Measurements from ENCODE around the gene JKAMP. TPM values are rescaled to one million over a fixed set of nuclear protein-coding genes. Genes with fewer than 3 reads are reported as not detected.

Gene JKAMP
- polyA plus RNA-seq, 1 donor (not counting 4 experiments of a cell fraction or from before 2014, with no cell fraction given) = 166 TPM

- Histone ChIP-seq H3K27ac (ENCODE audit: control insufficient read depth, insufficient read depth, low read length) (peak overlapping the region; percentile 96), H2AFZ (ENCODE audit: control insufficient read depth, low read length) (no peak overlapping the region), H3K4me1 (ENCODE audit: control insufficient read depth, extremely low read depth, insufficient read depth, low read length) (peaks cover 19% of the 10 kb centered on the region), H3K9me3 (ENCODE audit: control insufficient read depth, low read depth, low read length) (no peaks in the 10 kb centered on the region), H3K27me3 (ENCODE audit: control insufficient read depth, extremely low read depth, insufficient read depth, low read length) (no peaks in the 10 kb centered on the region), H3K79me2 (ENCODE audit: control insufficient read depth, insufficient read depth, low read length) (peaks cover 51% of the 10 kb centered on the region), H3K4me3 (ENCODE audit: control insufficient read depth in 2 of 3, extremely low read depth in 1 of 3, insufficient read depth in 2 of 3, low read depth in 1 of 3, low read length in 3 of 3) (peak overlapping the region; percentile 81 to 95 (median 92)), H3K9me1 (ENCODE audit: control insufficient read depth, extremely low read depth, insufficient read depth, low read length) (peaks cover 2% of the 10 kb centered on the region), H3K36me3 (ENCODE audit: control insufficient read depth in 2 of 2, extremely low read depth in 1 of 2, insufficient read depth in 2 of 2, low read length in 2 of 2) (peaks cover 0 to 12% of the 10 kb centered on the region in 2 experiments), H3K9ac (ENCODE audit: control insufficient read depth, extremely low read depth, insufficient read depth, low read length) (peak overlapping the region; percentile 79), H3K4me2 (ENCODE audit: control insufficient read depth, extremely low read depth, insufficient read depth, low read depth, low read length) (peak overlapping the region; percentile 94), H4K20me1 (ENCODE audit: control insufficient read depth, extremely low read depth, insufficient read depth, low read length) (no peaks in the 10 kb centered on the region)
- FAIRE-seq (no peak), DNase-seq (ENCODE audit: low read depth, low spot score) (no peak)
- dilution Hi-C loops (cut with MboI; ENCODE audit: extremely low pct_ligation_motif_present, low sequenced_read_pairs) = no loop called here
- TF ChIP-seq EZH2 (IDR thresholded peaks at IDR 0.05; ENCODE audit: low read length) (no peak), CTCF (optimal IDR thresholded peaks at IDR 0.05 in 1 of 3, IDR thresholded peaks at IDR 0.05 in 1 of 3, conservative IDR thresholded peaks at IDR 0.05 in 1 of 3; ENCODE audit: extremely low read depth in 1 of 3, insufficient read depth in 2 of 3, low read length in 3 of 3) (no peak)
These were observed 2.3 kb upstream of the JKAMP start for GRCh38 chr14:59481871-59482540.

GRCh38 chr14:59482541-59483331 is 1.6 kb upstream of the JKAMP start:
- peak overlapping the region; percentile 81 to 95 (median 92) for H3K4me3 ChIP-seq (ENCODE audit: control insufficient read depth in 2 of 3, extremely low read depth in 1 of 3, insufficient read depth in 2 of 3, low read depth in 1 of 3, low read length in 3 of 3)
- peak overlapping the region; percentile 94 for H3K4me2 ChIP-seq (ENCODE audit: control insufficient read depth, extremely low read depth, insufficient read depth, low read depth, low read length)
- no peaks in the 10 kb centered on the region for H3K27me3 ChIP-seq (ENCODE audit: control insufficient read depth, extremely low read depth, insufficient read depth, low read length)
- no peaks in the 10 kb centered on the region for H3K9me3 ChIP-seq (ENCODE audit: control insufficient read depth, low read depth, low read length)
- peak overlapping the region; percentile 96 for H3K27ac ChIP-seq (ENCODE audit: control insufficient read depth, insufficient read depth, low read length)
- H3K9me1 ChIP-seq (ENCODE audit: control insufficient read depth, extremely low read depth, insufficient read depth, low read length) = peaks cover 2% of the 10 kb centered on the region
- peak overlapping the region; percentile 79 for H3K9ac ChIP-seq (ENCODE audit: control insufficient read depth, extremely low read depth, insufficient read depth, low read length)
- dilution Hi-C loops (cut with MboI; ENCODE audit: extremely low pct_ligation_motif_present, low sequenced_read_pairs) = no loop called here
- DNase-seq (ENCODE audit: low read depth, low spot score) = peak; percentile 56
- FAIRE-seq = peak; percentile 83
- peaks cover 0 to 12% of the 10 kb centered on the region in 2 experiments for H3K36me3 ChIP-seq (ENCODE audit: control insufficient read depth in 2 of 2, extremely low read depth in 1 of 2, insufficient read depth in 2 of 2, low read length in 2 of 2)
- H2AFZ ChIP-seq (ENCODE audit: control insufficient read depth, low read length) = no peak overlapping the region
- peaks cover 51% of the 10 kb centered on the region for H3K79me2 ChIP-seq (ENCODE audit: control insufficient read depth, insufficient read depth, low read length)
- peaks cover 19% of the 10 kb centered on the region for H3K4me1 ChIP-seq (ENCODE audit: control insufficient read depth, extremely low read depth, insufficient read depth, low read length)
- no peak for TF ChIP-seq CTCF (optimal IDR thresholded peaks at IDR 0.05 in 1 of 3, IDR thresholded peaks at IDR 0.05 in 1 of 3, conservative IDR thresholded peaks at IDR 0.05 in 1 of 3; ENCODE audit: extremely low read depth in 1 of 3, insufficient read depth in 2 of 3, low read length in 3 of 3)
- TF ChIP-seq EZH2 (IDR thresholded peaks at IDR 0.05; ENCODE audit: low read length) = no peak
- H4K20me1 ChIP-seq (ENCODE audit: control insufficient read depth, extremely low read depth, insufficient read depth, low read length) = no peaks in the 10 kb centered on the region
